GM19372 (cell line): Measurements from ENCODE around the gene CDCP2.
"Not testable (repeated sequence)": the region's sequence is repeated elsewhere in the genome, so short reads cannot be mapped to it uniquely, and the experiment has no call there.

Experiments used
- ATAC-seq: cut with Tn5 transposase; IDR thresholded peaks from one replicate; pipeline ENCODE4 v1.9.1; 2021; ENCODE audit warnings: mild to moderate bottlenecking, low read depth, moderate library complexity; ENCODE audit not compliant: unreplicated experiment

CDCP2 gene

GRCh38 chr1:54120018-54120697 lies 32.6 kb downstream of the CDCP2 start:
- ATAC-seq, result no peak

GRCh38 chr1:54118704-54119103 lies 34.1 kb downstream of the CDCP2 start:
- ATAC-seq, result no peak

GRCh38 chr1:54117815-54118563 lies 34.8 kb downstream of the CDCP2 start:
- ATAC-seq, result no peak

- ATAC-seq, result no peak
Measured at GRCh38 chr1:54115520-54115919, 37.3 kb downstream of the CDCP2 start.

GRCh38 chr1:54114955-54115354 lies 37.8 kb downstream of the CDCP2 start:
- ATAC-seq, result no peak

- no peak for ATAC-seq
Measured at GRCh38 chr1:54114001-54114400, 38.8 kb downstream of the CDCP2 start.

GRCh38 chr1:54112705-54113368 lies 40.0 kb downstream of the CDCP2 start:
- no peak for ATAC-seq

- ATAC-seq, result no peak
Measured at GRCh38 chr1:54112027-54112426, 40.8 kb downstream of the CDCP2 start.

GRCh38 chr1:54111624-54112023 lies 41.2 kb downstream of the CDCP2 start:
- ATAC-seq, result no peak

GRCh38 chr1:54110996-54111395 lies 41.8 kb downstream of the CDCP2 start:
- no peak for ATAC-seq

GRCh38 chr1:54109129-54110090 lies 43.4 kb downstream of the CDCP2 start:
- ATAC-seq, result no peak

GRCh38 chr1:54108156-54108555 lies 44.6 kb downstream of the CDCP2 start:
- no peak for ATAC-seq

- ATAC-seq, result no peak
Measured at GRCh38 chr1:54107131-54107530, 45.7 kb downstream of the CDCP2 start.

- no peak for ATAC-seq
Measured at GRCh38 chr1:54105736-54106269, 47.0 kb downstream of the CDCP2 start.

GRCh38 chr1:54105080-54105479 lies 47.7 kb downstream of the CDCP2 start:
- no peak for ATAC-seq

- ATAC-seq, result not testable (repeated sequence)
Measured at GRCh38 chr1:54104613-54105012, 48.2 kb downstream of the CDCP2 start.

- ATAC-seq, result no peak
Measured at GRCh38 chr1:54103414-54103813, 49.4 kb downstream of the CDCP2 start.

GRCh38 chr1:54100500-54100899 lies 52.3 kb downstream of the CDCP2 start:
- no peak for ATAC-seq

GRCh38 chr1:54099061-54099610 lies 53.7 kb downstream of the CDCP2 start:
- no peak for ATAC-seq

GRCh38 chr1:54096877-54097240 lies 55.9 kb downstream of the CDCP2 start:
- no peak for ATAC-seq
